Breast epithelium (tissue), 3 donors: ENCODE data around the gene IGDCC3.

Experiments used
- CTCF ChIP-seq, 3 donors: fragments of 450-650 bp; IDR thresholded peaks; one replicate each; pipeline ENCODE4 v1.5.1; 2016 to 2017; ENCODE audit warnings: antibody characterized with exemption in 3 of 3, mild to moderate bottlenecking in 3 of 3, moderate library complexity in 3 of 3
- POLR2A ChIP-seq: fragments of 450-650 bp; IDR thresholded peaks from one replicate; pipeline ENCODE4 v1.6.1; 2016; ENCODE audit warnings: antibody characterized with exemption, mild to moderate bottlenecking, moderate library complexity
- POLR2AphosphoS5 ChIP-seq, 3 donors: sonication (generic); formaldehyde crosslinking; IDR thresholded peaks; one replicate each; pipeline ENCODE4 v1.6.1; 2017; ENCODE audit warnings: antibody characterized with exemption in 3 of 3

- TF ChIP-seq CTCF (IDR thresholded peaks at IDR 0.05) (no peak), POLR2AphosphoS5 (IDR thresholded peaks at IDR 0.05) (no peak), POLR2A (no peak)
Measured at GRCh38 chr15:65406424-65407000, 28.7 kb upstream of the IGDCC3 start.
